DMS153 treated with DMSO at 0.1 percent for 48 hours (cell line): ENCODE results near the gene PDE1A.
A peak's percentile ranks its signal among the peaks of the same experiment; 100 is the strongest.
"Not testable (repeated sequence)": the region's sequence is repeated elsewhere in the genome, so short reads cannot be mapped to it uniquely, and the experiment has no call there.

Experiments used
- DNase-seq: peaks from one replicate; lab custom pipeline; 2025; ENCODE audit not compliant: unreplicated experiment; lab: John Stamatoyannopoulos, UW

Gene PDE1A

GRCh38 chr2:182281276-182281675, 145.6 kb downstream of the PDE1A start:
- no peak for DNase-seq

GRCh38 chr2:182280118-182280517, 146.7 kb downstream of the PDE1A start:
- DNase-seq = no peak

- not testable (repeated sequence) for DNase-seq
Observed at GRCh38 chr2:182276662-182277061, 150.2 kb downstream of the PDE1A start.

- DNase-seq = no peak
Observed at GRCh38 chr2:182267971-182268370, 158.9 kb downstream of the PDE1A start.

- no peak for DNase-seq
Observed at GRCh38 chr2:182266909-182267308, 159.9 kb downstream of the PDE1A start.

GRCh38 chr2:182265718-182266117, 161.1 kb downstream of the PDE1A start:
- no peak for DNase-seq

- DNase-seq = no peak
Observed at GRCh38 chr2:182261860-182262387, 164.9 kb downstream of the PDE1A start.

GRCh38 chr2:182259629-182260150, 167.1 kb downstream of the PDE1A start:
- DNase-seq = no peak

GRCh38 chr2:182252534-182252933, 174.3 kb downstream of the PDE1A start:
- DNase-seq = no peak

- DNase-seq = no peak
Observed at GRCh38 chr2:182248898-182249297, 177.9 kb downstream of the PDE1A start.

- no peak for DNase-seq
Observed at GRCh38 chr2:182248362-182248761, 178.5 kb downstream of the PDE1A start.

- DNase-seq = no peak
Observed at GRCh38 chr2:182247831-182248230, 179.0 kb downstream of the PDE1A start.

GRCh38 chr2:182245963-182246362, 180.9 kb downstream of the PDE1A start:
- DNase-seq = no peak

- DNase-seq = no peak
Observed at GRCh38 chr2:182242609-182243008, 184.2 kb downstream of the PDE1A start.

- DNase-seq = no peak
Observed at GRCh38 chr2:182241936-182242335, 184.9 kb downstream of the PDE1A start.

GRCh38 chr2:182240862-182241371, 185.9 kb downstream of the PDE1A start:
- peak; percentile 90 for DNase-seq

GRCh38 chr2:182230561-182230960, 196.3 kb downstream of the PDE1A start:
- DNase-seq = no peak

GRCh38 chr2:182229297-182229696, 197.5 kb downstream of the PDE1A start:
- no peak for DNase-seq

GRCh38 chr2:182228741-182229140, 198.1 kb downstream of the PDE1A start:
- DNase-seq = no peak

- peak; percentile 79 for DNase-seq
Observed at GRCh38 chr2:182228073-182228473, 198.8 kb downstream of the PDE1A start.

- no peak for DNase-seq
Observed at GRCh38 chr2:182226807-182227206, 200.0 kb downstream of the PDE1A start.

GRCh38 chr2:182224669-182225068, 202.2 kb downstream of the PDE1A start:
- DNase-seq = no peak

- DNase-seq = no peak
Observed at GRCh38 chr2:182220998-182221397, 205.8 kb downstream of the PDE1A start.
